H7 (cell line): ENCODE measurements around the gene ELAVL3. TPM values are rescaled to one million over a fixed set of nuclear protein-coding genes. Genes with fewer than 3 reads are reported as not detected.

Experiments
- DNase-seq: peaks from one replicate; pipeline ENCODE4 v3.0.0; 2012
- H3K27me3 ChIP-seq: 2 replicates; pipeline ENCODE4 v1.6.0; 2011; ENCODE audit warnings: mild to moderate bottlenecking, low read length; ENCODE audit not compliant: control insufficient read depth, insufficient read depth
- H3K36me3 ChIP-seq: replicated peaks from 2 replicates; pipeline ENCODE4 v1.5.1; 2011; ENCODE audit warnings: low read length; ENCODE audit not compliant: control insufficient read depth, insufficient read depth
- H3K4me3 ChIP-seq: 2 replicates; pipeline ENCODE4 v1.5.1; 2011; ENCODE audit warnings: low read depth, mild to moderate bottlenecking, control low read depth, low read length, moderate library complexity; ENCODE audit not compliant: insufficient read depth
- total RNA-seq: library from RNA; depleted of rRNA; stranded (reverse); fragments of >200 nt; shearing (Covaris generic); gene quantifications from 2 replicates; pipeline ENCODE4 v1.2.3, GENCODE V29; 2014; rRNA removed

Gene ELAVL3
- total RNA-seq, 1 experiment from 2014 or later: 0.17 TPM

GRCh38 chr19:11404588-11405222 is 76.1 kb downstream of the ELAVL3 start:
- Histone ChIP-seq H3K36me3 (peaks cover 6% of the 10 kb centered on the region), H3K4me3 (no peak overlapping the region), H3K27me3 (peaks cover 6% of the 10 kb centered on the region; the same call in 1 of the 2 replicates)
- DNase-seq: no peak

- H3K27me3 ChIP-seq: peaks cover 6% of the 10 kb centered on the region; the same call in 1 of the 2 replicates
- H3K4me3 ChIP-seq: no peak overlapping the region
- no peak for DNase-seq
- peaks cover 7% of the 10 kb centered on the region for H3K36me3 ChIP-seq
These were observed 78.9 kb downstream of the ELAVL3 start for GRCh38 chr19:11401808-11402543.

Other genes starting within 250 kb of the ELAVL3 start
- not detected in 2 replicates for gene ANGPTL8, start 241.4 kb downstream of the ELAVL3 start, total RNA-seq
- 26.9 and 33.7 TPM in 2 replicates for gene DOCK6, start 218.5 kb downstream of the ELAVL3 start, total RNA-seq
- gene TSPAN16, start 184.9 kb downstream of the ELAVL3 start, total RNA-seq: not detected in 2 replicates
- 10.1 and 11.2 TPM in 2 replicates for gene RAB3D, start 141.4 kb downstream of the ELAVL3 start, total RNA-seq
- 102 and 128 TPM in 2 replicates for gene TMEM205, start 134.8 kb downstream of the ELAVL3 start, total RNA-seq
- gene CCDC159, start 134.5 kb downstream of the ELAVL3 start, total RNA-seq: 2.7 and 5.5 TPM in 2 replicates
- gene PLPPR2, start 125.6 kb downstream of the ELAVL3 start, total RNA-seq: 5.7 and 7.0 TPM in 2 replicates
- gene SWSAP1, start 106.4 kb downstream of the ELAVL3 start, total RNA-seq: 3.0 and 3.3 TPM in 2 replicates
- 14.9 and 15.8 TPM in 2 replicates for gene EPOR, start 96.7 kb downstream of the ELAVL3 start, total RNA-seq
- gene RGL3, start 61.7 kb downstream of the ELAVL3 start, total RNA-seq: 1.6 and 7.8 TPM in 2 replicates
- 0.66 and 1.4 TPM in 2 replicates for gene ODAD3, start 45.9 kb downstream of the ELAVL3 start, total RNA-seq
- gene PRKCSH, start 45.4 kb downstream of the ELAVL3 start, total RNA-seq: 97.7 and 108 TPM in 2 replicates
- 8.5 and 9.8 TPM in 2 replicates for gene ZNF653, start 24.8 kb upstream of the ELAVL3 start, total RNA-seq
- gene ECSIT, start 48.1 kb upstream of the ELAVL3 start, total RNA-seq: 72.4 and 77.5 TPM in 2 replicates
- gene CNN1, start 57.8 kb upstream of the ELAVL3 start, total RNA-seq: 24.1 and 26.7 TPM in 2 replicates
- gene ELOF1, start 78.2 kb upstream of the ELAVL3 start, total RNA-seq: 48.2 and 66.7 TPM in 2 replicates
- gene ACP5, start 96.6 kb upstream of the ELAVL3 start, total RNA-seq: 1.0 and 3.7 TPM in 2 replicates
- gene ZNF627, start 116.4 kb upstream of the ELAVL3 start, total RNA-seq: 20.1 and 24.2 TPM in 2 replicates